H1 (cell line): ENCODE data around the gene ETV7. TPM values are rescaled to one million over a fixed set of nuclear protein-coding genes. Genes with fewer than 3 reads are reported as not detected.

Experiments used
- CTCF ChIA-PET: fragments of 300-600 bp; sonication (Branson Sonifier 250); formaldehyde crosslinking; loops from one replicate; lab custom pipeline; 2021; ENCODE audit not compliant: partially characterized antibody; lab: Charles Lee
- POLR2A ChIA-PET: fragments of 300-600 bp; sonication (Branson Sonifier 250); formaldehyde crosslinking; loops from one replicate; lab custom pipeline; 2021; ENCODE audit warnings: inconsistent platforms; ENCODE audit not compliant: partially characterized antibody; lab: Charles Lee
- DNase-seq, 2 experiments: peaks; one replicate each; pipeline versions ENCODE4 v3.0.0 to v3.0.0-alpha.2; 2010 to 2022; ENCODE audit warnings: low spot score in 2 of 2, low read depth in 1 of 2, mixed read lengths in 1 of 2
- FAIRE-seq: peaks from 2 replicates; lab custom pipeline; 2011; peaks lifted over from hg19 to GRCh38; lab: Jason Lieb, UNC
- H2AFZ ChIP-seq: 2 replicates; pipeline ENCODE4 v1.8.1; 2012; ENCODE audit warnings: low read length, inconsistent platforms
- H2AK5ac ChIP-seq: 2 replicates; pipeline ENCODE4 v1.6.1; 2013; ENCODE audit warnings: low read depth, low read length
- H2BK120ac ChIP-seq: replicated peaks from 2 replicates; pipeline ENCODE3; 2013; ENCODE audit warnings: low read depth, low read length, inconsistent platforms
- H2BK12ac ChIP-seq: 2 replicates; pipeline ENCODE4 v1.6.1; 2013; ENCODE audit warnings: low read depth, low read length
- H2BK15ac ChIP-seq: 2 replicates; pipeline ENCODE4 v1.6.1; 2013; ENCODE audit warnings: low read length
- H2BK20ac ChIP-seq: 2 replicates; pipeline ENCODE4 v1.6.1; 2013; ENCODE audit warnings: low read length
- H2BK5ac ChIP-seq: 2 replicates; pipeline ENCODE4 v1.6.1; 2013; ENCODE audit warnings: low read depth, low read length
- H3K14ac ChIP-seq: 2 replicates; pipeline ENCODE4 v1.6.1; 2013; ENCODE audit warnings: inconsistent platforms; ENCODE audit not compliant: insufficient read length
- H3K18ac ChIP-seq: 2 replicates; pipeline ENCODE4 v1.6.1; 2013; ENCODE audit warnings: low read length; ENCODE audit errors: extremely low read depth
- H3K23ac ChIP-seq: 2 replicates; pipeline ENCODE4 v1.6.1; 2013; ENCODE audit warnings: inconsistent platforms; ENCODE audit not compliant: insufficient read length
- H3K23me2 ChIP-seq: 2 replicates; pipeline ENCODE4 v1.6.1; 2013; ENCODE audit warnings: low read depth, low read length
- H3K27ac ChIP-seq: 2 replicates; pipeline ENCODE4 v1.6.1; 2011; ENCODE audit warnings: low read depth, low read length, inconsistent platforms
- H3K27me3 ChIP-seq, 4 experiments: replicated peaks in 1 of 4; 1 replicate in 1 of 4; 2 replicates in 3 of 4; pipeline versions ENCODE4 v1.6.1 to v1.8.1; 2011 to 2013; ENCODE audit warnings: low read length in 3 of 4, mild to moderate bottlenecking in 3 of 4, inconsistent platforms in 2 of 4, mixed read lengths in 2 of 4, moderate library complexity in 1 of 4; ENCODE audit not compliant: control insufficient read depth in 3 of 4, insufficient read depth in 3 of 4; ENCODE audit errors: extremely low read depth in 1 of 4
- H3K36me3 ChIP-seq, 4 experiments: 2 replicates each; pipeline versions ENCODE4 v1.6.1 to v1.8.1; 2011 to 2013; ENCODE audit warnings: mild to moderate bottlenecking in 4 of 4, low read length in 3 of 4, moderate library complexity in 2 of 4, control low read depth in 1 of 4, inconsistent platforms in 1 of 4; ENCODE audit not compliant: insufficient read depth in 4 of 4, control insufficient read depth in 2 of 4
- H3K4ac ChIP-seq: replicated peaks from 2 replicates; pipeline ENCODE3; 2013; ENCODE audit warnings: low read length, low read depth, mixed read lengths, inconsistent platforms; ENCODE audit not compliant: insufficient read length
- H3K4me1 ChIP-seq, 4 experiments: replicated peaks in 1 of 4; 1 replicate in 1 of 4; 2 replicates in 3 of 4; pipeline versions ENCODE4 v1.6.1 to v1.8.1; 2011 to 2013; ENCODE audit warnings: low read length in 3 of 4, inconsistent platforms in 2 of 4, mixed read lengths in 1 of 4; ENCODE audit not compliant: insufficient read depth in 4 of 4, control insufficient read depth in 3 of 4
- H3K4me2 ChIP-seq, 2 experiments: 2 replicates each; pipeline versions ENCODE4 v1.6.1 to v1.8.1; 2011 to 2013; ENCODE audit warnings: low read depth in 2 of 2, low read length in 2 of 2, control low read depth in 1 of 2, inconsistent platforms in 1 of 2, mild to moderate bottlenecking in 1 of 2; ENCODE audit not compliant: insufficient read depth in 1 of 2
- H3K4me3 ChIP-seq, 4 experiments: fragments of 200-600, 300-600 bp in 1 of 4; sonication (generic), shearing (Covaris generic), sonication (Bioruptor Twin) in 1 of 4; 2 replicates each; pipeline versions ENCODE4 v1.5.1 to v1.8.1; 2011 to 2016; ENCODE audit warnings: low read length in 4 of 4, low read depth in 3 of 4, control low read depth in 2 of 4, inconsistent platforms in 2 of 4, mild to moderate bottlenecking in 2 of 4, mixed read lengths in 1 of 4, moderate library complexity in 1 of 4; ENCODE audit not compliant: insufficient read depth in 2 of 4; ENCODE audit errors: extremely low read depth in 1 of 4
- H3K56ac ChIP-seq: replicated peaks from 2 replicates; pipeline ENCODE3; 2013; ENCODE audit warnings: low read depth, mild to moderate bottlenecking, mixed read lengths, low read length, inconsistent platforms; ENCODE audit not compliant: insufficient read length
- H3K79me1 ChIP-seq: 2 replicates; pipeline ENCODE4 v1.6.1; 2013; ENCODE audit warnings: low read depth, low read length, control low read depth
- H3K79me2 ChIP-seq, 2 experiments: 2 replicates each; pipeline versions ENCODE4 v1.6.1 to v1.8.1; 2012 to 2013; ENCODE audit warnings: low read length in 2 of 2, mild to moderate bottlenecking in 2 of 2, inconsistent platforms in 1 of 2; ENCODE audit not compliant: insufficient read depth in 2 of 2, control insufficient read depth in 1 of 2
- H3K9ac ChIP-seq, 4 experiments: replicated peaks in 1 of 4; 1 replicate in 1 of 4; 2 replicates in 3 of 4; pipeline versions ENCODE4 v1.6.1 to v1.8.1; 2011 to 2013; ENCODE audit warnings: low read depth in 3 of 4, low read length in 3 of 4, control low read depth in 2 of 4, mild to moderate bottlenecking in 2 of 4, moderate library complexity in 2 of 4, inconsistent platforms in 1 of 4; ENCODE audit errors: extremely low read depth in 1 of 4
- H3K9me3 ChIP-seq, 2 experiments: 2 replicates each; pipeline versions ENCODE4 v1.6.1 to v1.8.1; 2012 to 2013; ENCODE audit warnings: mild to moderate bottlenecking in 2 of 2, moderate library complexity in 2 of 2, control low read depth in 1 of 2, inconsistent platforms in 1 of 2, low read depth in 1 of 2, low read length in 1 of 2, mixed read lengths in 1 of 2; ENCODE audit not compliant: insufficient read depth in 2 of 2
- H4K20me1 ChIP-seq, 2 experiments: replicated peaks in 1 of 2; 2 replicates each; pipeline versions ENCODE3 to v1.8.1; 2011 to 2013; ENCODE audit warnings: inconsistent platforms in 2 of 2, low read length in 2 of 2, mild to moderate bottlenecking in 1 of 2; ENCODE audit not compliant: insufficient read depth in 2 of 2, control insufficient read depth in 1 of 2
- H4K5ac ChIP-seq: 2 replicates; pipeline ENCODE4 v1.6.1; 2013; ENCODE audit warnings: low read length, low read depth, mixed read lengths, inconsistent platforms; ENCODE audit not compliant: insufficient read length
- H4K8ac ChIP-seq: 2 replicates; pipeline ENCODE4 v1.8.0; 2013; ENCODE audit warnings: mild to moderate bottlenecking, moderate library complexity, low read length, inconsistent platforms; ENCODE audit not compliant: insufficient read depth; ENCODE audit errors: extremely low read depth
- H4K91ac ChIP-seq: replicated peaks from 2 replicates; pipeline ENCODE3; 2013; ENCODE audit warnings: low read length, mixed read lengths, inconsistent platforms; ENCODE audit not compliant: insufficient read length
- GABPA ChIP-seq: IDR thresholded peaks from 2 replicates; pipeline ENCODE4 v1.6.1; 2011; ENCODE audit warnings: mild to moderate bottlenecking, low read length, moderate library complexity, borderline replicate concordance; ENCODE audit not compliant: insufficient read depth
- NRF1 ChIP-seq: IDR thresholded peaks from 2 replicates; pipeline ENCODE4 v1.6.1; 2011; ENCODE audit warnings: mild to moderate bottlenecking, low read depth, low read length, improper control_type of control experiment
- RNF2 ChIP-seq: fragments of 200-900, 300-1000 bp; sonication (generic); IDR thresholded peaks from 2 replicates; pipeline ENCODE4 v1.7.1; 2016; ENCODE audit warnings: borderline replicate concordance, low read depth, mild to moderate bottlenecking, antibody characterized with exemption, low read length; ENCODE audit not compliant: poor library complexity, severe bottlenecking; ENCODE audit errors: missing control alignments
- WGBS, 2 experiments: shearing (Covaris generic) in 1 of 2; methylation state at CpG; one replicate each; pipeline versions ENCODE4 v1.1.6 to v1.1.7; 2013 to 2015; ENCODE audit warnings: low lambda C conversion rate in 2 of 2, mixed read lengths in 2 of 2, inconsistent platforms in 1 of 2, low coverage in 1 of 2, missing lambda C conversion rate in 1 of 2; ENCODE audit not compliant: insufficient replicate concordance in 2 of 2, insufficient coverage in 1 of 2, insufficient read length in 1 of 2; ENCODE audit errors: extremely low coverage in 1 of 2, missing lambda C conversion rate in 1 of 2; 5-methylcytosine and 5-hydroxymethylcytosine counted together
- polyA plus RNA-seq, 7 experiments: library from polyadenylated mRNA; depleted of rRNA in 3 of 7; stranded (reverse) in 5 of 7; unstranded in 2 of 7; fragments of >200 nt in 5 of 7; fragments of 200-250 nt in 2 of 7; gene quantifications; 1 replicate in 5 of 7; 2 replicates in 1 of 7; 4 replicates in 1 of 7; pipeline versions ENCODE4 v1.2.1 to v1.2.3, GENCODE V29; 2011 to 2013; ENCODE audit warnings: missing spikeins in 2 of 7, mixed read lengths in 2 of 7
- total RNA-seq: library from RNA; stranded (reverse); fragmentation: NEBNext Ultra II Directional; extraction: Animal tissue kit (Norgen Biotek cat#: 25700); gene quantifications from 2 replicates; pipeline ENCODE4 v1.2.1, GENCODE V29; 2021

Gene ETV7
- total and polyA plus RNA-seq, 2 of the 8 experiments (the other 6 are each of a cell fraction or from before 2014, with no cell fraction given) = 0.54 to 2.4 TPM

- no peak overlapping the region for H2BK120ac ChIP-seq
- H3K56ac ChIP-seq = no peak overlapping the region
- H4K5ac ChIP-seq = no peak overlapping the region
- H3K4ac ChIP-seq = no peak overlapping the region
- H2BK5ac ChIP-seq = no peak overlapping the region
- H3K79me1 ChIP-seq = no peaks in the 10 kb centered on the region
- no peaks in the 10 kb centered on the region for H3K79me2 ChIP-seq
- H3K36me3 ChIP-seq = no peaks in the 10 kb centered on the region
- no peaks in the 10 kb centered on the region for H4K20me1 ChIP-seq
- no peak overlapping the region for H2AFZ ChIP-seq
- FAIRE-seq (no peak), DNase-seq (no peak)
- ChIA-PET CTCF (interaction anchor here (1.1 to 7.6 kb wide), 10 partner anchors 11 to 219 kb away, joined by 3 to 68 read pairs (median 13); no protein-coding TSS in a partner anchor), POLR2A (interaction anchor here (1.3 kb wide), 1 partner anchor 17 kb away, joined by 3 read pairs; no protein-coding TSS in a partner anchor)
- no peak overlapping the region for H2BK15ac ChIP-seq
- no peak overlapping the region for H4K91ac ChIP-seq
- H3K27ac ChIP-seq = no peak overlapping the region
- peaks cover 0 to 1% (median 0%) of the 10 kb centered on the region in 4 experiments; a peak in 1 of 7 replicates for H3K27me3 ChIP-seq
- no peaks in the 10 kb centered on the region for H3K4me1 ChIP-seq
- H3K23ac ChIP-seq = no peak overlapping the region
- no peak overlapping the region for H3K14ac ChIP-seq
- no peak overlapping the region for H3K4me3 ChIP-seq
- H4K8ac ChIP-seq = no peak overlapping the region
- no peak overlapping the region for H2BK12ac ChIP-seq
- H3K23me2 ChIP-seq = no peaks in the 10 kb centered on the region
- no peak overlapping the region for H2BK20ac ChIP-seq
- 98% methylated on average over 3 of the region's 3 CpGs; no CpG with 5 or more reads in 1 of the 2 experiments for WGBS, 2 experiments
- no peak overlapping the region for H2AK5ac ChIP-seq
- H3K4me2 ChIP-seq = no peak overlapping the region
- H3K18ac ChIP-seq = no peak overlapping the region
- H3K9ac ChIP-seq = no peak overlapping the region
- TF ChIP-seq NRF1 = no peak
- TF ChIP-seq GABPA = no peak
- no peak for TF ChIP-seq RNF2
- no peaks in the 10 kb centered on the region for H3K9me3 ChIP-seq
Observed at GRCh38 chr6:36357872-36358225, 29.6 kb downstream of the ETV7 start.
